ENCODE results near the gene GTPBP1. TPM values are rescaled to one million over a fixed set of nuclear protein-coding genes. Genes with fewer than 3 reads are reported as not detected.

The GTPBP1 gene
- total RNA-seq, 1 experiment from 2014 or later: 108 TPM

- H2AFZ ChIP-seq (ENCODE audit: low read length): no peak overlapping the region
- no peak overlapping the region for H3K4ac ChIP-seq (ENCODE audit: low read depth, low read length)
- H3T11ph ChIP-seq (ENCODE audit: low read length): no peak overlapping the region
- no peaks in the 10 kb centered on the region for H4K20me1 ChIP-seq (ENCODE audit: control insufficient read depth, insufficient read depth, insufficient read length)
- H3K18ac ChIP-seq (ENCODE audit: insufficient read length, low read depth, low read length): no peak overlapping the region
- no peak overlapping the region for H3K23ac ChIP-seq (ENCODE audit: insufficient read length, low read depth, low read length)
- H4K8ac ChIP-seq (replicated peaks; ENCODE audit: insufficient read length, low read depth, low read length): no peak overlapping the region
- H2BK15ac ChIP-seq (ENCODE audit: low read depth, low read length): no peak overlapping the region
- no peak overlapping the region for H4K5ac ChIP-seq (ENCODE audit: insufficient read length, low read depth, low read length)
- no peak for DNase-seq
- WGBS (ENCODE audit: extremely low coverage, insufficient read length, low lambda C conversion rate): no CpG with 5 or more reads among the region's 8 CpGs
- no peaks in the 10 kb centered on the region for H3K23me2 ChIP-seq (ENCODE audit: insufficient read length, low read depth, low read length, poor library complexity, severe bottlenecking)
- no peak overlapping the region for H2BK120ac ChIP-seq (ENCODE audit: low read depth, low read length, poor library complexity, severe bottlenecking)
- no peak overlapping the region for H3K56ac ChIP-seq (ENCODE audit: insufficient read length, low read depth, low read length)
- no peak overlapping the region for H3K14ac ChIP-seq (ENCODE audit: insufficient read depth, low read length)
- no peaks in the 10 kb centered on the region for H3K9me3 ChIP-seq (ENCODE audit: control insufficient read depth, low read depth, low read length)
- no peak overlapping the region for H2BK12ac ChIP-seq (ENCODE audit: insufficient read length, low read depth, low read length)
- H3K4me1 Mint-ChIP-seq: no peaks in the 10 kb centered on the region
- H2AK5ac ChIP-seq (ENCODE audit: insufficient read length, low read length): no peak overlapping the region
- H3K27me3 Mint-ChIP-seq (ENCODE audit: low read depth): no peaks in the 10 kb centered on the region; the same call in 1 of the 2 replicates
- no peak for TF ChIP-seq CTCF (conservative IDR thresholded peaks at IDR 0.05)
- H3K27ac Mint-ChIP-seq: no peak overlapping the region
- H3K27ac ChIP-seq (ENCODE audit: insufficient read length, low read depth, low read length): no peak overlapping the region
- H3K79me2 ChIP-seq (ENCODE audit: insufficient read depth, low read length): no peaks in the 10 kb centered on the region
- H3K27me3 ChIP-seq (ENCODE audit: insufficient read depth, low read length): no peaks in the 10 kb centered on the region
- no peak overlapping the region for H3K4me2 ChIP-seq (ENCODE audit: insufficient read depth, insufficient read length, low read length)
- no peaks in the 10 kb centered on the region for H3K4me1 ChIP-seq (ENCODE audit: insufficient read depth, low read length)
- no peaks in the 10 kb centered on the region for H3K9me3 Mint-ChIP-seq
- no peak overlapping the region for H2BK20ac ChIP-seq (ENCODE audit: low read depth, low read length, poor library complexity, severe bottlenecking)
- H2BK5ac ChIP-seq (ENCODE audit: insufficient read length, low read length): no peak overlapping the region
- H3K79me1 ChIP-seq (ENCODE audit: insufficient read depth, low read depth, low read length, poor library complexity, severe bottlenecking): no peaks in the 10 kb centered on the region
- no peak overlapping the region for H3K4me3 Mint-ChIP-seq
- H3K9ac ChIP-seq (ENCODE audit: extremely low read depth, insufficient read length, low read length): no peak overlapping the region
- no peak overlapping the region for H4K91ac ChIP-seq (ENCODE audit: insufficient read length, low read depth, low read length)
- H3K36me3 Mint-ChIP-seq (ENCODE audit: insufficient read depth in 1 of 3, low read depth in 3 of 3): peaks cover 13 to 60% (median 24%) of the 10 kb centered on the region in 3 experiments
These were observed 35.0 kb downstream of the GTPBP1 start for GRCh38 chr22:38740754-38741153.

Measured in H9 (cell line).